ENCODE measurements around the gene LENG9.

LENG9 gene

GRCh38 chr19:54421521-54421920, 42.1 kb downstream of the LENG9 start:
- peak; percentile 22 for DNase-seq (ENCODE audit: low spot score)

GRCh38 chr19:54421169-54421516, 42.4 kb downstream of the LENG9 start:
- no peak for DNase-seq (ENCODE audit: low spot score)

DNA sequence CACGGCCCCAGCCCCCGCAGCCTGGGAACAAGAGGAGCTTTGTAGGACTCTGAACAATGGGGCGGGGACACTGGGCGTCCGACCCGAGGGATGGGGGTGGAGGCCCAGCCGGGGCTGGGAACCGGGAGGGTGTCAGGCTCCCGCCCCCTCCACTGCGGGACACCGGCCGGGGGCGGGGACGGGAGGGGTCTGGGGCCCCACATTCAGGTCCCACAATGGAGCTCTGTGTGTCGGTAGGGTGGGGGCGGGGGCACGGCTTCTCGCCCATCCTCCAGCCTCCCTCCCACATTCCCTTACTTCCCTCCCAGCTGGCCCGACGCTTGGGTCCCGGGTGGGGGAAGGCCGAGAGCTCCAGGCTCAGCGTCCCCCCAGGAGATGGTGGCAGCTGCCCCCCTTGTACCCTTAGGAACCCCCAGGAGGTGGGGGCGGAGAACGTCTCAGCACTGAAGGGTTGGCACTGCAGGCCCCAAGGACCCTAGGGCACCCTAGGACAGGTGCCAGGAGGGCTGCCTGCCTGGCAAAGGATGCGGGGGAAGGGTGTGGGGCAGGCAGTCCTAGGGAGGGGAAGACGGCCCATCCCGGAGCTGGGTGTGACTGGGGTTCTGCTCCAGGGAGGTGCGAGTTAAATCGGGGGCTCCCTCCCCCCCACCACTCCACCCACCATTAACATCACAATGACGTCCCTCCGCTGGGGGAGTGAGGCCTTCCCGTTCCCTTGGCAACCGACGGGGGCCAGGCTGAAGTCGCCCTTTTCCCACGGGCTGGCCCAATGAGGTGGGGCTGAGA, 43.0 kb downstream of the LENG9 start:
- peak; percentile 39 for DNase-seq (ENCODE audit: low spot score)

DNA sequence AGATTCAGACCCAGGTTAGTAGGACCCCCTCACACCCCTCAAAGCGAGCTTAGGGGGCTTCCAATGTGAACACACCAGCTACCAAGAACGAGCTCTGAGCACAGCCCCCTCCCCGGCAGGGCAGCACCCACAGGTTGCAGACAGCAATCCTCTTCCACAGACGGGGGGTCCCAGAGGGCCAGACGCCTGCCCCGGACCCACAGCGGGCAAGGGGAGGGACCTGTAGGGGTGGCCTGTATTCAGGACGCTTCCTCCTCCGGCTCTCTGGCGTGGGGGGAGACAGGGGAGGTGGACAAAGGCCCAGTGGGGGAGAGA, 43.6 kb downstream of the LENG9 start:
- DNase-seq (ENCODE audit: low spot score): peak; percentile 33

GRCh38 chr19:54418930-54419800, 44.4 kb downstream of the LENG9 start:
- DNase-seq (ENCODE audit: low spot score): peak; percentile 28

- DNase-seq (ENCODE audit: low spot score): peak; percentile 30
Measured at GRCh38 chr19:54418030-54418929, 45.3 kb downstream of the LENG9 start.

DNA sequence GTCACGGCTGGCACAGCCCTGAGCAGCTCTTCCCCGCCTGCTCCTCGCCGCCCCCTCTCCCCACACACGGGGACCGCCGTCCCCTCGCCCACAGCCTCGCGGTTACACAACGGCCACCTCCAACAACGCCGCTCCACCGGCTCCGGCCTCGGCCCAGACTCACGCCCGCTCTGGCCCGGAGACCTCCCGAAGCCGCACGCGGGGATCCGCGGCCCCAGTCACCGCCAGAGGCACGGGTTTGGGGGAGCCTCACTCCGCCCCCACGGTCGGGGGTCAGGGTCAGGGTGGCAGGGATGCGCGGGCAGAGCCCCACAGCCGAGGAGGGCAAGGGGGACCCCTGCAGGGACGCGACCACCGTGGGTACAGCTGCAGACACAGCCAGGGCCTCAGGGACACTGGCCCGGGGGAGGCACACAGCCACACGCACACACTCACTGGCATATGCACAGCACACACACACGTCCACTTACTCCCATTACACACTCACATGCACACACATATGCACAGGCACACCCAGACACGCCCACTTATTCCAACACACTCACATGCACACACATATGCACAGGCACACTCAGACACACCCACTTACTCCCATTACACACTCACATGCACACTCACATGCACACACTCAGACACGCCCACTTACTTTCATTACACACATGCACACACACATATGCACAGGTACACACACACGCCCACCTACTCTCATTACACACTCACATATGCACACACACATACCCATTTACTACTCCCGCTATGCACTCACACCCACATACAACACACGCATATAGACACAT, 46.7 kb downstream of the LENG9 start:
- peak; percentile 39 for DNase-seq (ENCODE audit: low spot score)

DNA sequence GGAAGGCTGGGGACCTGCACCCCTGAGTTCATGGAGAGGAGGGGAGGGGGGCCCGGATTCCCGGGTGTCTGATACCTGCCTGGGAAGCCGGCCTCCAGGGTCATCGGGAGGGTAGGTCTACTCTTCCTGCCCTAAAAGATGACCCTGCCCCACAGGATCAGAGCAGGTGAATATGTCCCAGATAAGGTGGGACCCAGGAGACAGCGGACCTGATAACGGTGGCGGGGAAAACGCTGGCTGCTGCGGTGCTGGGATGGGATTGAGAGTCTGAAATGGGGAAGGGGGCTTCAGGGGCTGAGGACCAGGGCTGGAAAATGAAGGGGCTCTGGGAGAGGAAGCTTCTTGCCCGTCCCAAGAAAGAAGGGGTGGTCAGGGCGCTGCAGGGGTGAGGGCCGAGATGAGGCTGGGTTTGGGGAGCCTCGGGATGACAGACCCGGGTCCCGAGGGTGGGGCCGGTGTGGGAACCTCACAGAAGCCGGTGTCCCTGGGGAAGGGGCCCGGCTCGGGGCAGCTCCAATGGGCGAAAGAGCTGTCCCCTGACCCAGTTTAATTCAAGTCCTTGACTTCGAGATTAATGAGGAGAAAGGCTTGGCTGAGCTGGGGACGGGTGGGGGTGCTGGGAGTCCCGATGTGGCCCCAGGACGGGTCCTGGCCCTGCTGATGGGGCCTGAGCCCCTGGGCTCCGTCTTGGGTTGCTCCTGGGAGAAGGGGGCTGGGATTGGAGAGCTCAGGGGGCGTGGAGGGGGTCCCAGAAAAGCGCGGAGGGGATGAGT, 47.5 kb downstream of the LENG9 start:
- DNase-seq (ENCODE audit: low spot score): peak; percentile 29

DNA sequence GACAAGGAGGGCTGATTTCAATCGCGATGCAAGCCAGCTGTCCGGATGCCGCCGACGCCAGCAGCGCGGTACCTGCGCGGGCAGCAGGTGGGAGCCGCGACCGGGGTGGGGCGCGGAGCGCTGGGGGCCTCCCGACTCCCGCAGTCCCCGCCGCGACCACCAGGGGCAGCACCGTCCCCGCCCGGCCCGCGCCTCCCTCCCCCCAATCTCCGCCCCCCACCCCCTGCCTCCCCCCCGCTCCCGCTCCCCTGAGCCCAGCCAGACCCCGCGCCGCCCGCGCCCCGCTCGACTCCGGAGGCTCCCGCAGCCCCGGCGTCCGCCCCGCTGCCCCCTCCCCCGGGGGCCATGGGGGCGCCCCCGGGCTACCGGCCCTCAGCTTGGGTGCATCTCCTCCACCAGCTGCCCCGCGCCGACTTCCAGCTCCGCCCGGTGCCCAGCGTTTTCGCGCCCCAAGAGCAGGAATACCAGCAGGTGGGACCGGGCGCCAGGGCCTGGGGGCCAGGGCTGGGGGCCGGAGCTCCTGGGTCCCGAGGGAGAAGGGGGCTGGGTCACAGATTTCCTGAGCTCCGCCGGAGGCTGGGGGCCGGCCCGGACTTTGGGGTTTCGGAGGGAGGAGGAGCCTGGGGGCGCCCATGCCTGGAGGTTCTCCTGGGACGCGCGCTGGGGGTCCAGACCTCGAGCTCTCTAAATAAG, 48.2 kb downstream of the LENG9 start, which contains the start of gene TTYH1:
Gene TTYH1 (plus strand): TSS at position 257 of the 693 bp plus-strand sequence. CDS start 89 bp downstream, at position 346.
- DNase-seq (ENCODE audit: low spot score): peak; percentile 89

GRCh38 chr19:54414156-54414555, 49.4 kb downstream of the LENG9 start:
- DNase-seq (ENCODE audit: low spot score): no peak

GRCh38 chr19:54412877-54413276, 50.7 kb downstream of the LENG9 start:
- DNase-seq (ENCODE audit: low spot score): no peak
